Stimulated activated CD8-positive, alpha-beta memory T cell treated with anti-CD3 and anti-CD28 coated beads, Interleukin-4, amount 100 ng/mL, for 4 hours (primary cell): ENCODE measurements around the gene TMEM60.
A peak's percentile ranks its signal among the peaks of the same experiment; 100 is the strongest.

ENCODE experiments used
- DNase-seq, 2 donors: peaks; one replicate each; pipeline ENCODE4 v3.0.0-alpha.2; 2020; ENCODE audit warnings: low read depth in 2 of 2, low spot score in 1 of 2

TMEM60 gene

DNA sequence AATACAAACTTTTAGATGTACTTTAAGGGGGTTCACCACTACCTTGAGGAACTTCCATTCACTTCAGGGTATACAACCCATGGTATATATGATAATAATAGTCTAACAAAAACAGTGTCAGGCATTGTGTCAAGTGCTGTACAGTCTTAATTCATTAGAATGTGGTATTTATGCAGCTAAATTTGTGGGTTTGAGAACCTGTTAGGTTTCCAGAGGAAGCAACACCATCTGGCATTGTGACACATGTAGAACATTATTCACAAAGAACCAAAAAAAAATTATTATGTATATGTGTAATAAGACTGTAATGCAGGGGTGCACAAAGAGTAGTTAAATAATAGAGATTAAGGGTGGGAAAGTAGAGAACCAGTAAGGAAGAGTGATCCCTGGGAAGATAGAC, 26.3 kb downstream of the TMEM60 start:
- no peak for DNase-seq

DNA sequence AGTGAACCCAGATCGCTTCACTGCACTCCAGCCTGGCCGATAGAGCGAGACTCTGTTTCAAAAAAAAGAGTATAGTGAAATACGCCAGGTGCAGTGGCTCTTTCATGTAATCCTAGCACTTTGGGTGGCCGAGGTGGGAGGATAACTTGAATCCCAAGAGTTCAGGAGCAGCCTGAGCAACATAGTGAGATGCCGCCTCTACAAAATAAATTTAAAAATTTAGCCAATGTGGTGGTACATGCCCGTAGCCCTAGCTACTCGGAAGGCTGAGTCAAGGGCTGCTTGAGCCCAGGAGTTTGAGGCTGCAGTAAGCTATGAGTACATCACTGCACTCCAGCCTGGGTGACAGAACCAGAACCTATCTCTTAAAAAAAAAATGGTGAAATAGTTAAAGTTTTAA, 27.9 kb downstream of the TMEM60 start:
- no peak for DNase-seq

DNA sequence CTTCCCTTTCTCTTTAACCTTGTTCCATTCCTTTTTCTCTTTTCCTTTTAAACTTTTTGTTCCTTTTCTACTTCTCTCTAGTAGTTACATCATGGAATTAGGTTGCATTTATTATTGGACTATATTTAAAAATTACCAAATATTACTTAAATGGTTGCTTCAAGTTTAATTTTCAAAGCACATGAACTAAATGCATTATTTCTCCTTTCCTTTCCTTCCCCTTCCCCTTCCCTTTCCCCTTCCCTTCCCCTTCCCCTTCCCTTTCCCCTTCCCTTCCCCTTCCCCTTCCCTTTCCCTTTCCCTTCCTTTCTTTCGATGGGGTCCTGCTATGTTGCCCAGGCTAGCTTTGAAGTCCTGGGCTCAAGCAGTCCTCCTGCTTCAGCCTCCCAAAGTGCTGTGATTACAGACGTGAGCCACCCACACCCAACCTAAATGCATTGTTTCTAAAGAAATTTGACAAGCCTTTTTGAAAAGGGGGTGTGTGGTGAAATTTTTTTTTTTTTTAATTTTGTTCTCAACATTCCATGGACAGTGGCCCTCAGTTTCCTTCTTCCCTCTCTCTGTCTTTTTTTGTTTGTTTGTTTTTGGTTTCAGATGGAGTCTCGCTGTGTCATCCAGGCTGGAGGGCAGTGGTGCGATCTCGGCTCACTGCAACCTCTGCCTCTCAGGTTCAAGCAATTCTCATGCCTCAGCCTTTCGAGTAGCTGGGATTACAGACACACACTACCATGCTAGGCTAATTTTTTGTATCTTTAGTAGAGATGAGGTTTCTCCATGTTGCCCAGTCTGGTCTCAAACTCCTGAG, 31.2 kb downstream of the TMEM60 start:
- no peak for DNase-seq

GRCh38 chr7:77765906-77766800, 32.1 kb downstream of the TMEM60 start:
- DNase-seq: no peak

GRCh38 chr7:77765481-77765880, 32.8 kb downstream of the TMEM60 start:
- DNase-seq: no peak

DNA sequence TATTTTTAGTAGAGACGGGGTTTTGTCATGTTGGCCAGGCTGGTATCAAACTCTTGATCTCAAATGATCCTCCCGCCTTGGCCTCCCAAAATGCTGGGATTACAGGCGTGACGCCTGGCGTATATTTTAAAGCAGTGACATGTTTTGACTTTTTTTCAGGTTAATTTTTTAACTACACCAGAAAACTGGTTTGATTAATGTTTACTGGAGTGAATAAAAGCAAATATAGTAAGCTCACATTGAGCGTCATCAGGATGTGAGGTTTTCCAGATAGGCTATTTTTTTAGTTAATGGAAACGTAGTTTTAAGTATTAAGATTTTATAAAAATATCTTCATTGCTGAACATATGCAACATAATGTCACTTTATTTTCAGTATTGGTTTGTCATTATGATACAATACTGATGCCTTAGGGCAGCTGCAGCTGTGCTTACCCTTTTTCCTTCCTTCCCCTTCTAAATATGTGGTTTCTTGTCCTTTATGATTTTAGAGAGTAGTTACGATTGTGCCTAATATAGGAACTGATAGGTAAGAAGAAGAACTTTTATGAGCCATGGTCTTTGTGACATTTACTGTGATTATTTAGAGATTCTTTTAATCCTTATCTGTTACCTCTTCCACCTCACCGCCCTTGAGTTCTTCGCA, 37.3 kb downstream of the TMEM60 start:
- no peak for DNase-seq

DNA sequence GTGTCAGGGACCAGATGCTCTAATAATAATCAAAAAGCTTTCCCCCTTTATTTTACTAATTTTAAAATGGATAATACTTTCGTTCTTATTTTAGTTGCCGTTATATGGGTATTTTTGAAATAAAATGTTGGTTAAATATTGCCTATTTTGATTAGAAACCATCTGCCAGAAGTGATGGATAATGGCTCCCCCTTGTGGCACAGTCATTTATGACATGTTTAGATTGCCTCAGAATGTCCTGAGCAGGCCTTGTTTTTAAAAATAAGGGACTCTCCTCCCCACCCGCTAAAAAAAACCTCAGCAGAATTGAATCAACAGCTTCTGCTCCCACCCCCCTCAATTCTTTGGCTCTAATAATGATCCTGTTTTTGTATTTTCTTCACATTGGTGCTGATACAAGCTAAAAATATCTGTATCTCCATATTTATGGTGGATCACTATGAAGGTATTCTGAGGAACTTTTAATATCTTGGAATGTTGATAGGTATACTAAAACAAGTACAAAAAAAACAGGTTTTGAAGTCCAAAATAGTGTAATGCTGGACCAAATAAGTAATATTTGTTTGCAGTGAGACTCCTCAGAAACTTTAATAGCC, 38.8 kb downstream of the TMEM60 start:
- peak in 1 of 2 donors; percentile 62 for DNase-seq

- no peak for DNase-seq
Measured at GRCh38 chr7:77757589-77757988, 40.6 kb downstream of the TMEM60 start.

DNA sequence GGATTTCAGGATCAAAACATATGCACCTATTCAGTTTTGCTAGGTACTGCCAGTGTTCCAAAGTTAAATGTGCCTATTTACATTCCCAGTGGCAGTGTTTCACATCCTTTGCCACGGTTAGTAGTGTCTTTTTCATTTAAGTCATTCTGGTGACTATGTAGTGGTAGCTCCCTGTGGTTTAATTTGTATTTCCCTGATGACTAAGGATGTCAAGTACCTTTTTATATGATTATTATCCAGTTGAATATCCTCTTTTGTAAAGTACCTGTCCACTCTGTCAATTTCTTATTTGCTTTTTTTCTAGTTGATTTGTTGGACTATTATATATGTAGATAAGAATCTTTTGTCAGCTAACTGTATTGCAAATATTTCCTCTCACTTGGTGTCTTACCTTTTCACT, 45.1 kb downstream of the TMEM60 start:
- no peak for DNase-seq

DNA sequence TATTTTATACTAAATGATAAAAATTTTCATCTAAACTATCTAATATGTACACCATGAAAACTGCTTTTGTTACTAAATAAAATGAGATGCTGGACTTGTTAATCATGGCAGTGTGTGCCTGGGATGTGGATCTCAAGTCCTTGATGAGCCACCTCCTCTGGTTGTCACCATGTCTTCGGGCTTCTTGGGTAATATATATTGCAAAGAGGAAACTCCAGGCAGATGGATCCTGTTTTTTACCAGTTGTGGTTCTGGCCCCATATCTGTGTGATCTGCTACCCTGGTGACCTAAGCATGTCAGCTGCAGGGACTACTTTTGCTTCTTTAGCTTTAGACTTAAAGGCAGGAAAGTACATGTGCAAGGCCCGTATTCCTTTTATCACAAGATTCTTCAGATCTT, 46.2 kb downstream of the TMEM60 start:
- no peak for DNase-seq

GRCh38 chr7:77747718-77748117, 50.5 kb downstream of the TMEM60 start:
- DNase-seq: no peak

GRCh38 chr7:77747178-77747577, 51.1 kb downstream of the TMEM60 start:
- DNase-seq: no peak

- DNase-seq: no peak
Measured at GRCh38 chr7:77746824-77747165, 51.4 kb downstream of the TMEM60 start.

DNA sequence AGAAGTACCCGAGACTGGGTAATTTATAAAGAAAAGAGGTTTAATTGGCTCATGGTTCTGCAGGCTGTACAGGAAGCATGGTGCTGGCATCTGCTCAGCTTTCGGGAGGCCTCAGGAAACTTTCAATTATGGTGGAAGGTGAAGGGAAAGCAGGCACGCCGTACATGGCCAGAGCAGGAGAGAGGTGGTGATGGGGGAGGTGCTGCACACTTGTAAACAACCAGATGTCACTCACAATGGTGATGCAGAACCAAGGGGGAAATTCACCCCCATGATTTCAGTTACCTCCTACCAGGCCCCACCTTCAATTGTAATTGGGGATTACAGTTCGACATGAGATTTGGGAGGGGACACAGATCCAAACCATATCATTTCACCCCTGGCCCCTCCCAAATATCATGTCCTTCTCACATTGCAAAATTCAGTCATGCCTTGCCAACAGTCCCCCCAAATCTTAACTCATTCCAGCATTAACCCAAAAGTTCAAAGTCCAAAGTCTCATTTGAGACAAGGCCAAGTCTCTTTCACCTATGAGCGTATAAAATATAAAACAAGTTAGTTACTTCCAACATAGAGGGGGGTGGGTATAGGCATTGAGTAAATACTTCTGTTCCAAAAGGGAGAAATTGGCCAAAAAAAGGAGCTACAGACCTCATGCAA, 51.9 kb downstream of the TMEM60 start:
- no peak for DNase-seq

DNA sequence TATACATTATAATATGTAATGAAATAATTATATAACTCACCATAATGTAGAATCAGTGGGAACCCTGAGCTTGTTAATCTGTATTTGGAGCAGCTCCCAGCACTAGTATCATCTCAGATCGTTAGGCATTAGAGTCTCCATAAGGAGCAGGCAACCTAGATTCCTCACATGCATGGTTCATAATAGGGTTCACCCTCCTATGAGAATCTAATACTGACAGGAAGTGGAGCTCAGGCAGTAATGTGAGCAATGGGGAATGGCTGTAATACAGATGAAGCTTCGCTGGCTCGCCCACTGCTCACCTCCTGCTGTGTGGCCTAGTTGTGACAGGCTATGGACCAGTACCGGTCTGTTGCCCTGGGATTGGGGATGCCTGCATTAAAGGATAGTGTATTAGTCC, 52.5 kb downstream of the TMEM60 start:
- no peak for DNase-seq
